G401.6 (cell line): ENCODE data around the gene SLCO1A2.
"Not testable (repeated sequence)": the region's sequence is repeated elsewhere in the genome, so short reads cannot be mapped to it uniquely, and the experiment has no call there.

Source experiments
- FAIRE-seq: peaks from 2 replicates; lab custom pipeline; 2012; peaks lifted over from hg19 to GRCh38; lab: Jason Lieb, UNC

SLCO1A2 gene, protein sequence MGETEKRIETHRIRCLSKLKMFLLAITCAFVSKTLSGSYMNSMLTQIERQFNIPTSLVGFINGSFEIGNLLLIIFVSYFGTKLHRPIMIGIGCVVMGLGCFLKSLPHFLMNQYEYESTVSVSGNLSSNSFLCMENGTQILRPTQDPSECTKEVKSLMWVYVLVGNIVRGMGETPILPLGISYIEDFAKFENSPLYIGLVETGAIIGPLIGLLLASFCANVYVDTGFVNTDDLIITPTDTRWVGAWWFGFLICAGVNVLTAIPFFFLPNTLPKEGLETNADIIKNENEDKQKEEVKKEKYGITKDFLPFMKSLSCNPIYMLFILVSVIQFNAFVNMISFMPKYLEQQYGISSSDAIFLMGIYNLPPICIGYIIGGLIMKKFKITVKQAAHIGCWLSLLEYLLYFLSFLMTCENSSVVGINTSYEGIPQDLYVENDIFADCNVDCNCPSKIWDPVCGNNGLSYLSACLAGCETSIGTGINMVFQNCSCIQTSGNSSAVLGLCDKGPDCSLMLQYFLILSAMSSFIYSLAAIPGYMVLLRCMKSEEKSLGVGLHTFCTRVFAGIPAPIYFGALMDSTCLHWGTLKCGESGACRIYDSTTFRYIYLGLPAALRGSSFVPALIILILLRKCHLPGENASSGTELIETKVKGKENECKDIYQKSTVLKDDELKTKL

DNA sequence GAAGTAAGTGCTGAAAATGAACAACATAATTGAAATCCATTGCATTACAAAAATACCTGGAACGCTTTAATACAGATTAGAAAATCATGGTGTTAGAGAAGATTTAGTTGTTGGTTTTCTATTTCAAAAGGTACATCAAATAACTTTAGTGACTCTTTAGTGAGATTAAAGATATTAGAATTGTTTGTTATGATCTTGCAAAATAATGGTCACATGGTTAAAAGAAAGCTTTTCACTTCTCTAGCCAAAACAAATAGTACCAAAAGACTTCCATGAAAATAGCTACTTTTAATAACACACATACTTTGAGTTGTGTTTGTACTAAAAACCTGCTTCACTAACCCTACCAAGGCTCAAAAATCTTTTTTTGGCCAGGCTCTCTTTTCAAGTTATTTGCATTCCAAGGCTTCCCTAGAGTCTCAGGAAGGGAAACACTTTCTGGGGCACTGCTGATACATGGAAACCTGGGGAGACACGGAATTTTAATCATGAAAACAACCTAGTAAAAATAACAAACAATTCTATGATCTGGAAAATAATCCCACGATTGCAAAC lies at the start of gene SLCO1A2:
TSS of gene SLCO1A2 (minus strand) at position 147 of the 555 bp plus-strand sequence. CDS start 270 bp downstream, outside the sequence.
- FAIRE-seq = no peak

DNA sequence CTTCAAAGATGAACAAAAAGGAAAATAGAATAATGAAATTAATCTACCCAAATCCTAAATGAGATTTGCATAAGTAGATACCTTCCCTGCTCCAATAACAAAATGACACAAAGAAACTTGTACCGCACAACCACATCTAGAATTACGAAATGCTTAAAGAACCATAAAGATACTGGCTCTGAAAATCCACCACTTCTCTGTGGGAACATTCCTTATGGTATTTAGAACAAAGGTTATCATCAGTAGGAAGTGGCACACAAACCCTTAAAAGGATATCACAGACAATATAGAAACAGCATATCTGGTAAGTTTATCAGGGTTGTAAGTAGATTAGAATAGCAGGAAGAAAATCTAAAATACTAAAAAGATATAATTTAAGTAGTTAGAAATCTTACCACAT lies 49.5 kb upstream of the SLCO1A2 start:
- FAIRE-seq = no peak

DNA sequence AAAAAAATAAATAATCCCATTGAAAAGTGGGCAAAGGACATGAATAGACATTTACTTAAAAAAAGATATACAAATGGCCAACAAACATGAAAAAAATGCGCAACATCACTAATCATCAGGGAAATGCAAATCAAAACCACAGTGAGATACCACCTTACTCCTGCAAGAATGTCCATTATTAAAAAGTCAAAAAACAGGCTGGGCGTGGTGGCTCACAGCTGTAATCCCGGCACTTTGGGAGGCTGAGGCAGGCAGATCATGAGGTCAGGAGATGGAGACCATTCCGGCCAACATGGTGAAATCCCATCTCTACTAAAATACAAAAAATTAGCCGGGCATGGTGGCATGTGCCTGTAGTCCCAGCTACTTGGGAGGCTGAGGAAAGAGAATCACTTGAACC lies 46.6 kb upstream of the SLCO1A2 start:
- FAIRE-seq = not testable (repeated sequence)

DNA sequence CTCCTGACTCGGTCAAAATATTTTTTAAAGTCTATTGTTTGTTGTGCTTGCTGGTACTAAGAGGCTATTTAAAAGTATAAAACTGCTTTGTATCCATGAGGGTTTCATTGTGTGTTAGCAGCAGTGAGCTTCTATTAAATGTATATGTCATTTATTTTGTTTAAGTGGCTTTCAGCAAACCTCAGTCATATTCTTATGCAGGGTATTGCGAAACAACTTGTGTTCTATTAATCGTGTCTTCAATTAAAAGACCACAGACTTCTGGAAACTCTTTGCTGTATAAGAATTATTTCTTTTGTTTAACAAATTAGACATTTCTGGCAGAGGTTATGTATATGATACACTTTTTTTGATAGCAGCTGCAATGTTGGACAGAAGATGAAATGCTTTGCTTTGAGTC lies 44.5 kb upstream of the SLCO1A2 start:
- FAIRE-seq = no peak

DNA sequence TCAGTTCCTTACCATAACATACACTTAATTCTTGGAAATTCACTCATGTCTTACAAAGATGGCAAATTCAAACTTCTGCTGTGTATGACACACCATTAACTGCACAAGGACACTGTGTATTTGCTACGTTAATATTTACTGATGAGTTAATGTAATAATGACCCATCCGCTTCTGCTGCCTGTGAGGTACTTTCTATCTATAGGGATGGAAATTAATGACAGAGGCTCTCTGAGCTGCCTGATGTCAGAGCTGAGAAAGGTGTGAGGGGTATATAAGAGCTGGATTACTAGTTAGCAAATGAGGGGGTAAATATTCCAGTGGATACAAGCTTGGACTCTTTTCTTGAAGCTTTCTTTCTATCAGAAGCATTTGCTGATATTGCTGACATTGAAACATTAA lies 37.9 kb upstream of the SLCO1A2 start, which contains the start of gene IAPP:
TSS of gene IAPP (plus strand) at position 301 of the 400 bp plus-strand sequence. CDS start 450 bp downstream, outside the sequence.
- FAIRE-seq = no peak

DNA sequence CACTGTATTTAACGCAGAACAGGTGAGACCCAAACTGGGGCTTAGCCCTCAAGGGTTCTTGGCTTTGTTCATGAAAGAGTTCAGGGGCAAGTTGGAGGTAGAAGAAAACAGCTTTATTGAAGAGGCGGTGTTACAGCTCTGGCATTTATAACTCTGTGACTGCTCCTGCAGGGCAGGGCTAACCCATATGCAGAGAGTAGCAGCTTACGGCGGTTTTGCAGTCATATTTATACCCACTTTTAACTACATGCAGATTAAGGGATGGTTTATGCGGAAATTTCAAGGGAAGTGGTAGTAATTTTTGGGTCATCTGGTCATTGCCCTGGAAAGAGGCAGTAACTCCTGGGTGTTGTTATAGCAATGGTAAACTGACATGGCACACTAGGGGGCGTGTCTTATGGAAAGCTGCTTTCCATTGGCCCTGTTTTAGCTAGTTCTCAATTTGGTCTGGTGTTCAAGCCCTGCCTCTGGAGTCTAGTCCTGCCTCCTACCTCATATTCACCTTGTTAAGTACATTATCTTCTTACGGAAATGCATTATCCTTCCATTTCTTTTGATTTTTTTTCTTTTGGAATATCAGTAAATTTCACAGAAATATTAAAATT lies 36.2 kb upstream of the SLCO1A2 start:
- no peak for FAIRE-seq

DNA sequence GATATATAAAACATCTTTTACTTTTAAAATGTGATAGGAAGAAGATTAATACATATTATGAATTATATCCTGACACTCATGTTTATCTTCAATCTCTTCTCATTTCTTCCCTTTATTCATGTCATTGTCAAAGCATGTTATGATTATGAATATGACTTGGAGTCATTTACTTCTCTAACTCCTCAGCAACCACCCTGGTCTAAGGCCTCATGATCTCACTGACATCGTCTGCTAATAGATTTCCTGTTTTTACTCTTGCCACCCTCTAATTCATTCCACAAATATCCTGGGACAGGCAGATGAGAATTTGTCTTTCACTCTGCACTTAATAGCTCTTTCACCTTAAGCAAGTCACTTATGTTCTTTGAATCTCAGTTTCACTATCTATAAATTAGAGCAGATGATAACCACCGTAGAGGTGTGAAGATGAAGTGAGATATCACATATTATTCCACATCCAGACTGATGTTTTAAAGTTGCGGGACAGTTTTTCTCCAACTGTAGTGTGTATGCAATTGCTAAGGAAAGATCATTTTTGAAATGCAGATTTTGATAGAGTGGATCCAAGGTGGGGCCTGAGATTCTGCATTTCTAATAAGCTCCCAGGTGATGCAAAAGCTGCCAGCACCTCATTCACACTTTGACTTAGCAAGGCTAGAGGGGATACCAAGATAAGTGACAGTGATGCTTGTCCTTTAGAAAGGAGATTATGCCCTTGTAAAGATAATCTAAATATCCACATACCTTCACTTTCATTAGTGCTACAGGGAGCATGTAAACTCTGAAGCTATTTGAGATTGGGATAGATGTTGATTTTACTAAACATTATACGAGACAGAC lies 34.6 kb upstream of the SLCO1A2 start:
- FAIRE-seq = no peak

DNA sequence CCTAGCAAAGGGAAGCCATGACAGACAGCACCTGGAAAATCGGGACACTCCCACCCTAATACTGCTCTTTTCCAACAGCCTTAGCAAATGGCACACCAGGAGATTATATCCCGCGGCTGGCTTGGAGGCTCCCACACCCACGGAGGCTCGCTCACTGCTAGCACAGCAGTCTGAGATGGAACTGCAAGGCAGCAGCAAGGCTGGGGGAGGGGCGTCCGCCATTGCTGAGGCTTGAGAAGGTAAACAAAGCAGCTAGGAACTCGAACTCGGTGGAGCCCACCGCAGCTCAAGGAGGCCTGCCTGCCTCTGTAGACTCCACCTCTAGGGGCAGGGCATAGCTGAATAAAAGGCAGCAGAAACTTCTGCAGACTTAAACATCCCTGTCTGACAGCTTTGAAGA lies 25.9 kb upstream of the SLCO1A2 start:
- FAIRE-seq = not testable (repeated sequence)

DNA sequence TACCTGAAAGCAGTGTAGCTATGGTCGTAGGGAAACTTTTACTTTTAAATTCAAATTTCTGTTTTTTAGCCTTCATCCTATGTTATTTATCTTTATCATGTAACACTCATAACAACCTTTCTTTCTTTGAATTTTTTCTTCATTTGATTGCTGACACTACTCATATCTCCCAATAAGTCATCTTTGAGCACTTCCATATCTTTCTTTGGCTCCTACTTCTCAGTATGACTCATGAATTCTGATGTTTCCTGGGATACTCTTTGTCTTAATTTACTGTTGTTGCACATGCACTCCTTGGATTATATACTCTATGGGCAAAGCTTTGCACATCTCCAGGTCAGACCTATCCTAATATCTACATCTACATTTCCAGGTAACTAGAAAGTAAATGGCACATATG lies 19.9 kb upstream of the SLCO1A2 start:
- FAIRE-seq = no peak

DNA sequence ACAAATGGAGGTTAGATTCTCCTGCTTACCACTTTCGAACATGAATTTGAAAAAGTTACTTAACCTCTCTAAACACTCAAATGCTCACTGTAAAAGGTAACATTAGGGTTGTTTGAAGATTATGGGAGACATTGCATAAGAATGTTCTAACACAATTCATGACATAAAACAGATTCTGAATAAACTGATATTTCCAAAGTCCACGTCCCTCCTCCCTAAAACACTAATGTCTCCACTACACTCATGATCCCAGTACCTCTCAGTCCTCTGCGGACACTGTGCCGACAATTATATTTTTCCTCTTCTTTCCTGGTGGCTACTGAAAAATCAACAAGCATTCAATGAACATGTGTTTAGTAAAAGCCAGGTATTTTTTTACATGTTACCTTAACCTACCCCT lies 19.2 kb upstream of the SLCO1A2 start:
- no peak for FAIRE-seq

DNA sequence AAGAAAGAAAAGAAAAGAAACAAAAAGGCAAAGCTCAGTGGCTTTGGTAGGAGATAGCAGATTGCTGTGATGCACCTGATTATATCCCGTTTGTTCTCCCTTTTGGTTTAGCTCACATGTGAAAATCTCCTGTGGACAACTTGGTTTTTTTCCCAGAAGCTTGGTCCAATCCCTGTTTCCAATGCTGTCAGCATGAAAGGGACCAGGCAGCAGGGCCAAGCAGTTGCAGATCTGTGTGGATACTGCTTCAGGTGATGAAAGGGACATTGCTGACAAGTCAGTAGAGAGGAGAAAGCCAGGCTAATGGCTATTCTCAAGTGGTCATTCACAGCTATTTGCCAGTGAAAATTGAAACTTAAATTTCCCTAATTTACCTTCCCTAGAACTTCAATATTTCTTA lies 18.8 kb upstream of the SLCO1A2 start:
- FAIRE-seq = no peak

DNA sequence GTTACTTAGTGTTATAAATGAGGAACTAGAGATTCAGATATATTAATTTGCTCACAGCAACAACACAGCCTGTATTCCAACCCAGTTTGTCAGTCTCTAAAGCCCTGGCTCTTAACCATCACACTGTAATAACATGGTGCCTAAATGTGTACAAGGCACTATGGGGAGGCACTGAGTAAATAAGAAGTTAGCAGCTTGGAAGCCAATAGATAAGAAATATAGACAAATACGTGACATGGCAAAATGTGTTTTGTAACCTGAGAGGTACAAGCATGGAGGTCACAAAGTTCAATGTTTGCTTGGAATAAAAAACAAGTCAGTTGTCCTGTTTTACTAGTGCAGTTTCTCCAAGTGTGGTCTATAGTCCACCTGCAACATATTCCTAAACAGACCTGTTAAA lies 16.3 kb upstream of the SLCO1A2 start:
- FAIRE-seq = no peak

DNA sequence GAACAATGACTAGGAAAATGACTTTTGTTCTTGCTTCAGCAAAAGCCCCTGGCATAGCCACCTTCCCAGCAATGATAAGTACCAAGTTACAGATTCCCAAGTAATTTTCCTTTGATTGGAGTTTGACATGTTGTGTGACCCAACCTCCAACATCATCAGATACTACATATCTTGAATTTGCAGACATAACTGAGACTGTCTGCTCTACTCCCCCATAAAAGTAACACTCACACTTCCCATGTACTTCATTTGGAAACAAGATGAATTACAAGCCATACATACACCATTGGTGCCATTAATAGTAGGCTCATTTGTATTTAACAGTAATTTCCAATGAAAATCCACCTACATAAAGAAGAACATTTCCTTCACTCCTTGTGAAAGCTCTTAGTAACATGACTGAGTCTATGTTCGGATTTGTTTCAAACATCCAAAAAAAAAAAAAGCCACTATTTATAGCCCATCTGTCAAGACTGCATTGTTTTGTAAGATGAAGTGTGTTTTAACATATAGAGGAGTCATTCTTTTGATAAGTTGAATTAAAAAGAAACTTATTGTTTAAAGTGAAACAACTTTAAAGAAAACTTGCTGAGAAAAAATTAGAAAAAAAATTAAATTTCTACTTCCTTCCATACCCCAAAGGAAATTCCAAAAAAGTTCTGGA lies 12.0 kb upstream of the SLCO1A2 start:
- FAIRE-seq = no peak

DNA sequence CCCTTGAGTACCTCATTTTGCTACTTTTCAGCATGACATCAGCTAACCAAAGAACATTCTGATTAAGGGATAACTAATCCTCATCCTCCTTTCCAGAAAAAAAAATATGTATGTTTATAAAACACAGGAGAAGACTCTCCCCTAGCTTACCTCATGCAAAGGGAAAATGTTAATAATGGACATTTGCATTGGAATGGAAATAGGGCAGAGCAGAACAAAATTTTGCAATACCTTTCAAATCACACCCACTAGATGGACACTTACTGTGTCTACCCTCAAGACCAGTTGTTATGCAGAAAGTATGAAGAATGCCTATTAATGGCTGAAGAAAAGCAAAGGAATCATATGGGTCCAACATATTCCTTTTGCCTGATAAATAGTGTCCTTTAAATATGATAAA lies 8.9 kb upstream of the SLCO1A2 start:
- no peak for FAIRE-seq

DNA sequence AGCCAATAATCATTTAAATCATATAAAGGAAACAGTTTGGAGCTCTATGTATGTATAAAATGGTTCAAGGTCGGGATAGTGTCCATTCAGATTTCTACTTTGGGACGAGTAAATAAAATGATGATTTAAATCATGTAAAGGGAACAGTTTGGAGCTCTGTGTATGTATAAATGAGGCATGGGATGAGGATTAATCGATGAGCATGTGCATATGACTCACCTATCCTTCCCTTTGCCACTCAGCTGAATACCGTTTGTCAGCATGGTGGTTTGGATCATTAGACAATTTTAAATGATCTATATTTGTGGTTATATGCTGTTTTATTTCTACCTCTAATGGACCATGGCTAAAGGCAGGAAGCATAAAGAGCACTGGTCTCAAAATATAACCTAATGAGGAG lies 7.1 kb upstream of the SLCO1A2 start:
- no peak for FAIRE-seq

DNA sequence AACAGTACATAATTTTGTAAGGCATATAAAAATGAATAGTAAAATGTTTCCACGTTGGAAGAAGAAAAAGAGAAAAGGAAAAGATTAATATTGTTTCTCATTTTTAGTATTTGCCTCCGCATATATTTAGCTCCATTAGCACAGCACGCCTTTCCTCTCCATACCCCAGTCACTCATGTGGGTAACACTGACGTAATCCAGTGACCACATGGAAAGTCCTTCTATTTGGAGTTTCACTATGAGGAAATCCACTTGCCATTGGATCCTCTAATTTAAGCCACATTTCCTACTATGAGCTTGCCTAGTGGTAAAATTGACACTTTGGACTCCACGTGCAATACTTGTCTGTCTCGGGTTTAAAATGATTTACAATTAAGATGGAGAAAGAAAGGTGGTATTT lies 5.7 kb upstream of the SLCO1A2 start:
- FAIRE-seq = no peak

DNA sequence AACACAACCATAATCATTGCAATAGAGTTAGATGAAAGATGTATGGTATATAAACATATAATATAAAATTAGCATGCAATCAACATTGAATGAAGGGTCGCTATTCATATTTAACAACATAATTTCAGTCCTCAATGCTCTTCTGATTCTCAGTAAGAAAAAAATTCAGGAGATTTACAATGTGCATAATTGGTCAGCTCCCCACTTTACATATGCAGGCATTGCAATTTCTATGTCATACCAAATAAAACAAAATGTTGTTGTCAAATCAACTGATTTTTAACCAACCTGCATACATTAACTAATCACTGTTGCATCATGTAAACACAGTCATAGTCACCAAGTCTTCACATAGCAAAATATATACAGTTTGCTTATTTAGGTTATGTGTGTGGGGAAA lies 5.2 kb upstream of the SLCO1A2 start:
- no peak for FAIRE-seq

DNA sequence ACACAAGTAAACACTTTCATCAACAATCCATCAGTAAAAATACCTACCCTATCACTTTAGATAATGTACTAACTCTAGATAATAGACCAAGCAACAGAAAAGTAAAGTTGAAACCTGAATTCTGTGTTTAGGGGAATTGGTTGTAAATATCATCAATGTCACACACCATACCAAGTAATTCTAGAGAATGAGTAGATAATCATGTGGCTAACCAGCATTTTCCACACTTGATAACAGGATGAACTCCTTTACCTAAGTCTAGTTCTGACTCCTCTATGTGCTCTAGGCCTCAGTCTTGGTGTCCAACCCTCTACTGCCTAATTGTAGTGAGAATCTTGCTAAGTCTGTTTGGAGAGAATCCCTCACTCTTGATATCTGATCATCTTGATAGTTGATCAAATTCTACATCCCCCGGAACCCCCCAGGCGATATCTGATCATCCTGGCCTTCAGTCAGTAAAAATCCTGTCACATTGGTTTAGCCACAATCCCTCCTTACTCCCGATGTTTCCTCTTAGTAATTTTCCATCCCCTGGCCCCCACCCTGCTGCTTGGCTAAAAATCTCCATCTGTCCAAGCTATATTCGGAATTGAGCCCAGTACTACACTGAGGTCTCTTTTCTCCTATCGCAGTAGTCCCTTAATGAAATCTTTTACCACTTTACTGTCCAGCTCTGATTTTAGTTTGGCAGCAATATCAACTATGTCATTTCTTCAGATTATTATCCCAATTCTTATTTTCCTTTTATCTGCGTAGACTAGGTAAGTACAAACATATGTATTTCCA lies 3.4 kb upstream of the SLCO1A2 start:
- no peak for FAIRE-seq

DNA sequence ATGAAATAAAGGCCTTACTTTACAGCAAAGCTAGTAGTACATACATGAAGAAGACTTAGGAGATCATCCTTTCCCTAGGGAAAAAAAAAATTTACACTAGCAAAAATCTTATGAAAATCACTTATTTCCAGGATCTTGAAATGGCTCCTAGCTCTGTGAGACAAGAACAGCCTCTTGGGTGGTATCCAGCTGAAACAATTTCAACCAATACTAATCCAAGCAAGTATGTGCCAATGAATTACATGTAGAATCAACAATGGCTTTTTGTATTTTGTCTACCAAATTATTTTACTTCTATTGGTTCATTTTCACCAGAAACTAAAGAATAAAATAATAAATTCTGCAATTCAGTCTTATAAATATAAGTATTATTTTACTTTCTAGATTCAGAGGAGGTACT lies 2.7 kb upstream of the SLCO1A2 start:
- no peak for FAIRE-seq

DNA sequence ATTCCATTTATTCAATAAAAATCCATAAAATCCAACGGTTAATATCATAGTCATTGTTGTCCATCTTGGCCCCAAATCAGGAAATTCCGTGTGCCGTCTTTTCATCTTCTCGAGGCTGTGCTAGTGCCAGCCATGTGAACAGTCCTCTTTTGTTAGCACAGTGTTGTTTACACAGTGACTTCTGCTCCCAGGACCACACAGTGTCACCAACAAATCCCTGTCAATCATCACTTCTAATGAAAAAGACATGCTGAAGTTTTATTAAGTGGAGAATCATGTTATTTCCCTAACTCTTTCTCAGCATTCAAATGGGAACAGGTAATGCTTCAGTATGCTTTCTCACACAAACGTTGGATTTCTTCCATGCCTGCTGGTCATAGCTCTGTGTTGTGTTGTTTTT lies 1.9 kb upstream of the SLCO1A2 start:
- FAIRE-seq = no peak
